HepG2 (cell line): ENCODE measurements around the gene HACD1. TPM values are rescaled to one million over a fixed set of nuclear protein-coding genes. Genes with fewer than 3 reads are reported as not detected.

Source experiments
- AHR ChIP-seq: IDR thresholded peaks from 2 replicates; pipeline ENCODE4 v1.6.1; 2018; ENCODE audit warnings: missing genetic modification reagents, missing compliant biosample characterization
- ARHGAP35 ChIP-seq: sonication (generic); formaldehyde crosslinking; IDR thresholded peaks from 2 replicates; pipeline ENCODE4 v1.9.0; 2022; ENCODE audit warnings: mild to moderate bottlenecking, inconsistent platforms, moderate library complexity, missing genetic modification reagents, borderline replicate concordance
- ATF4 ChIP-seq, 2 experiments: fragments of 450-650 bp in 1 of 2; sonication (generic) in 1 of 2; formaldehyde crosslinking; IDR thresholded peaks; 2 replicates each; pipeline versions ENCODE4 v1.5.0 to v1.8.0; 2020 to 2022; ENCODE audit warnings: mild to moderate bottlenecking in 1 of 2, missing genetic modification reagents in 1 of 2
- FOXP4 ChIP-seq: sonication (generic); formaldehyde crosslinking; IDR thresholded peaks from 2 replicates; pipeline ENCODE4 v1.4.0; 2020; ENCODE audit warnings: missing genetic modification reagents
- GATAD2A ChIP-seq: IDR thresholded peaks from 2 replicates; pipeline ENCODE4 v1.6.1; 2016
- JUND ChIP-seq: sonication (generic); formaldehyde crosslinking; IDR thresholded peaks from 2 replicates; pipeline ENCODE4 v1.8.0; 2022; ENCODE audit warnings: mild to moderate bottlenecking, missing genetic modification reagents
- KDM3A ChIP-seq: IDR thresholded peaks from 2 replicates; pipeline ENCODE4 v1.6.1; 2018; ENCODE audit warnings: low read depth, missing compliant biosample characterization
- KDM5A ChIP-seq: fragments of 200-600 bp; sonication (generic); IDR thresholded peaks from 2 replicates; pipeline ENCODE4 v1.7.0; 2018; ENCODE audit warnings: antibody characterized with exemption, mild to moderate bottlenecking, low read length, borderline replicate concordance
- MEIS2 ChIP-seq: sonication (generic); formaldehyde crosslinking; IDR thresholded peaks from 2 replicates; pipeline ENCODE4 v1.9.0; 2021; ENCODE audit warnings: mild to moderate bottlenecking, missing genetic modification reagents
- MYPOP ChIP-seq: sonication (generic); formaldehyde crosslinking; IDR thresholded peaks from 2 replicates; pipeline ENCODE4 v1.8.1; 2023; ENCODE audit warnings: mild to moderate bottlenecking, moderate library complexity, missing genetic modification reagents
- NCOR1 ChIP-seq: fragments of 200-600 bp; sonication (generic); IDR thresholded peaks from 2 replicates; pipeline ENCODE4 v1.7.0; 2017; ENCODE audit warnings: antibody characterized with exemption, low read length, borderline replicate concordance
- RBM39 ChIP-seq: fragments of 200-400 bp; formaldehyde crosslinking; IDR thresholded peaks from one replicate; pipeline ENCODE4 v1.6.1; 2018; ENCODE audit warnings: antibody characterized with exemption, mild to moderate bottlenecking, low read depth, low read length; ENCODE audit not compliant: poor library complexity, severe bottlenecking
- RFXAP ChIP-seq: sonication (generic); formaldehyde crosslinking; IDR thresholded peaks from 2 replicates; pipeline ENCODE4 v1.4.0; 2020; ENCODE audit warnings: missing genetic modification reagents, borderline replicate concordance
- SP2 ChIP-seq: sonication (generic); formaldehyde crosslinking; IDR thresholded peaks from 2 replicates; pipeline ENCODE4 v1.5.1; 2020; ENCODE audit warnings: mild to moderate bottlenecking, missing genetic modification reagents
- TCF7L2 ChIP-seq: IDR thresholded peaks from 2 replicates; pipeline ENCODE4 v1.6.1; 2011; ENCODE audit warnings: mild to moderate bottlenecking, low read depth, low read length, moderate library complexity
- ZNF3 ChIP-seq: IDR thresholded peaks from 2 replicates; pipeline ENCODE4 v1.7.0; 2017; ENCODE audit warnings: inconsistent platforms
- ZNF329 ChIP-seq: sonication (generic); formaldehyde crosslinking; IDR thresholded peaks from 2 replicates; pipeline ENCODE4 v1.9.0; 2021; ENCODE audit warnings: low read depth, mild to moderate bottlenecking, missing genetic modification reagents
- ZNF598 ChIP-seq: sonication (generic); formaldehyde crosslinking; IDR thresholded peaks from 2 replicates; pipeline ENCODE4 v1.5.1; 2020; ENCODE audit warnings: mild to moderate bottlenecking, missing genetic modification reagents, borderline replicate concordance
- ZNF75D ChIP-seq: sonication (generic); formaldehyde crosslinking; IDR thresholded peaks from 2 replicates; pipeline ENCODE4 v1.8.1; 2023; ENCODE audit warnings: missing genetic modification reagents, mild to moderate bottlenecking, borderline replicate concordance
- polyA plus RNA-seq, 8 experiments: library from polyadenylated mRNA; depleted of rRNA in 3 of 8; stranded (reverse) in 7 of 8; unstranded in 1 of 8; fragments of >200 nt; fragmentation: Illumina TruSeq in 4 of 8; extraction: Trizol in 4 of 8; gene quantifications; 2 replicates each; pipeline versions ENCODE4 v1.2.1 to v1.2.3, GENCODE V29; 2011 to 2016; ENCODE audit warnings: low read depth in 4 of 8, missing spikeins in 1 of 8, mixed read lengths in 1 of 8; ENCODE audit not compliant: insufficient read depth in 1 of 8
- total RNA-seq, 5 experiments: library from RNA; depleted of rRNA; stranded (reverse); fragments of >200 nt; fragmentation: Illumina TruSeq; extraction: Trizol; gene quantifications; 2 replicates each; pipeline ENCODE4 v1.2.3, GENCODE V29; 2016; ENCODE audit warnings: low read depth in 1 of 5
- TF ChIP-seq, protein P1 (sequence below): sonication (generic); formaldehyde crosslinking; IDR thresholded peaks from 2 replicates; pipeline ENCODE4 v1.5.1; 2020; ENCODE audit warnings: mild to moderate bottlenecking, missing genetic modification reagents
- TF ChIP-seq, protein P2 (sequence below): sonication (generic); formaldehyde crosslinking; IDR thresholded peaks from 2 replicates; pipeline ENCODE4 v1.4.0; 2020; ENCODE audit warnings: missing genetic modification reagents

HACD1 gene
- total and polyA plus RNA-seq, 2 of the 13 experiments (the other 11 are each of a cell fraction or from before 2014, with no cell fraction given): 43.4 to 47.6 TPM

DNA sequence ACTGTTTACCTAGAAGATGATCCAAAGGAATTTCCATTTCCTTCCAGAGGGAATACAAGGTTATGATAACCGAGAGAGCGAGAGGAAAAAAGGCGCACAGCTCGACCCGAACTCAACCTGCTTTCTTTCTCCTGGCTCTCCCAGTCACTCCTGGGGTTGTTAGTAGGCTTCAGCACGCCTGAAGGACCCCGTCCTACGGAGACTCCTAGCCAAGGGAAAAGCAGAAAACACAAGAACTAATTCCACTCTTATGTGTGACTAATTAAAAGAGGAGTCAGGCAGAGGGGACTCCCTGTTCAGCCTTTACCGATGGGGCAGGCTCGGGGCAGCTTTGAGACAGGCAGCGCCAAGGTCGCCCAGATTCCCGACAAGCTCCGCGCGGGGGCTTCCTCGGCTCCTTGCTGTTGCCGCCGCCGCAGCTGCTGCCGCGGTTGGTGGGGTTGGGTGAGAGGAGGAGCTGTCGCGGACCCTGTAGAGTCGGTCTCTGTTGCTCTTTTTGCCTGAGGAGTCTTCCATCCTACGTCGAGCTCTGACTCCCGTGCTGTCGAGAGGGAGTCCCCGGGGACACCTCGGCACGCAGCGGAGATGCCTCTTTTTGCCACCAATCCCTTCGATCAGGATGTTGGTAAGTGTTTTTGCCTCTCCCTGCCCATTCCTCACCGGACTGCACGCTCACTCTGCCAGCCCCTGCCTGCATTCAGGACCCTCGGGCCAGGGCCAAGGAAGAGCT lies 26.7 kb upstream of the HACD1 start, which contains the start of gene STAM (continued):
- TF ChIP-seq RFXAP (CRISPR knock-in tag) (no peak; the same call in none of the 2 replicates), JUND (CRISPR knock-in tag) (no peak), GATAD2A (CRISPR knock-in tag) (no peak; the same call in 1 of the 2 replicates), RBM39 (no peak), MYPOP (CRISPR knock-in tag) (no peak), ARHGAP35 (CRISPR knock-in tag) (no peak), ZNF75D (CRISPR knock-in tag) (no peak), NCOR1 (no peak), ZNF598 (CRISPR knock-in tag) (no peak), AHR (CRISPR knock-in tag) (0 out of 2 replicates have a peak, but pooled peaks have one; percentile 18), KDM5A (peak; percentile 92), TCF7L2 (no peak), KDM3A (CRISPR knock-in tag) (no peak), ATF4 (CRISPR knock-in tag; IDR thresholded peaks at IDR 0.05) (no peak), ZNF3 (CRISPR knock-in tag) (no peak), SP2 (CRISPR knock-in tag) (no peak), ZNF329 (CRISPR knock-in tag) (no peak), FOXP4 (CRISPR knock-in tag) (no peak), MEIS2 (CRISPR knock-in tag) (peak; percentile 59)
- TF ChIP-seq, protein P1, sequence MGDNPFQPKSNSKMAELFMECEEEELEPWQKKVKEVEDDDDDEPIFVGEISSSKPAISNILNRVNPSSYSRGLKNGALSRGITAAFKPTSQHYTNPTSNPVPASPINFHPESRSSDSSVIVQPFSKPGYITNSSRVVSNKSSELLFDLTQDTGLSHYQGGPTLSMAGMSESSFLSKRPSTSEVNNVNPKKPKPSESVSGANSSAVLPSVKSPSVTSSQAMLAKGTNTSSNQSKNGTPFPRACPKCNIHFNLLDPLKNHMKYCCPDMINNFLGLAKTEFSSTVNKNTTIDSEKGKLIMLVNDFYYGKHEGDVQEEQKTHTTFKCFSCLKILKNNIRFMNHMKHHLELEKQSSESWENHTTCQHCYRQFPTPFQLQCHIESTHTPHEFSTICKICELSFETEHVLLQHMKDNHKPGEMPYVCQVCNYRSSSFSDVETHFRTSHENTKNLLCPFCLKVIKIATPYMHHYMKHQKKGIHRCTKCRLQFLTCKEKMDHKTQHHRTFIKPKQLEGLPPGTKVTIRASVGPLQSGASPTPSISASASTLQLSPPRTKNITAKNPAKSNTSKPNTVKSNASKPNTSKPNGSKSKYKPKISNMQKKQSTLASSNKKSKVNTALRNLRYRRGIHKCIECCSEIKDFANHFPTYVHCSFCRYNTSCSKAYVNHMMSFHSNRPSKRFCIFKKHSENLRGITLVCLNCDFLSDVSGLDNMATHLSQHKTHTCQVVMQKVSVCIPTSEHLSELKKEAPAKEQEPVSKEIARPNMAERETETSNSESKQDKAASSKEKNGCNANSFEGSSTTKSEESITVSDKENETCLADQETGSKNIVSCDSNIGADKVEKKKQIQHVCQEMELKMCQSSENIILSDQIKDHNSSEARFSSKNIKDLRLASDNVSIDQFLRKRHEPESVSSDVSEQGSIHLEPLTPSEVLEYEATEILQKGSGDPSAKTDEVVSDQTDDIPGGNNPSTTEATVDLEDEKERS (CRISPR knock-in tag): no peak
- TF ChIP-seq, protein P2, sequence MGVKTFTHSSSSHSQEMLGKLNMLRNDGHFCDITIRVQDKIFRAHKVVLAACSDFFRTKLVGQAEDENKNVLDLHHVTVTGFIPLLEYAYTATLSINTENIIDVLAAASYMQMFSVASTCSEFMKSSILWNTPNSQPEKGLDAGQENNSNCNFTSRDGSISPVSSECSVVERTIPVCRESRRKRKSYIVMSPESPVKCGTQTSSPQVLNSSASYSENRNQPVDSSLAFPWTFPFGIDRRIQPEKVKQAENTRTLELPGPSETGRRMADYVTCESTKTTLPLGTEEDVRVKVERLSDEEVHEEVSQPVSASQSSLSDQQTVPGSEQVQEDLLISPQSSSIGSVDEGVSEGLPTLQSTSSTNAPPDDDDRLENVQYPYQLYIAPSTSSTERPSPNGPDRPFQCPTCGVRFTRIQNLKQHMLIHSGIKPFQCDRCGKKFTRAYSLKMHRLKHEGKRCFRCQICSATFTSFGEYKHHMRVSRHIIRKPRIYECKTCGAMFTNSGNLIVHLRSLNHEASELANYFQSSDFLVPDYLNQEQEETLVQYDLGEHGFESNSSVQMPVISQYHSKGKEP: no peak
